GM12865 (cell line): Measurements from ENCODE around the gene PRM3.

Experiments
- DNase-seq: peaks from one replicate; pipeline ENCODE4 v3.0.0; 2010; ENCODE audit warnings: low read depth
- H3K4me3 ChIP-seq: 2 replicates; pipeline ENCODE4 v1.5.1; 2011; ENCODE audit warnings: mild to moderate bottlenecking, low read depth, low read length, control low read depth
- TF ChIP-seq, protein P1 (sequence below): IDR thresholded peaks from 2 replicates; pipeline ENCODE4 v1.5.1; 2011; ENCODE audit warnings: low read length, control low read depth, low read depth, inconsistent platforms; ENCODE audit not compliant: insufficient read depth; ENCODE audit errors: missing control alignments

The PRM3 gene

DNA sequence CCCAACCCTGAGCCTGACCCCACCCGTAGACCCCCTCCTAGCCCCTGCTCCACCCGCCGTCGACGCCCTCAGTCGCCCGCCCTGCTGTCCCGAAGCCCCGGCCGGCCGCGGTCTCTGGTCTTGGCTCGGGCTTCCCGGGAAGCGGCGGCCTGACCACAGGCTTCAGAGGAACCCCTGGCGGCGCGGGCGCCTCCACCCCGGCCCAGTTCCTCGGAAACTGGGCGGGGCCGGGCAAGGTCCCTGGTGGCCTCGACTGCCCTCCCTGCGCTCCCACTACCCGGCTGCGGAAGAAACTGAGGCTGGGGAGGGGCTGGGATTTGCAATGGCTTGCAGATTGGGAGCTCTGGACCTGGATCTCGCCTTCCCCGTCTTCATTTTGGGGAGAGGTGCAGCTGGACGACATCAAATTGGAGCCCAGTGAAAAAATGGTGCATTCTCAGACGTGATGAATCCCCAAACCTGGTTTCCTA lies 16.7 kb downstream of the PRM3 start:
- TF ChIP-seq, protein P1, sequence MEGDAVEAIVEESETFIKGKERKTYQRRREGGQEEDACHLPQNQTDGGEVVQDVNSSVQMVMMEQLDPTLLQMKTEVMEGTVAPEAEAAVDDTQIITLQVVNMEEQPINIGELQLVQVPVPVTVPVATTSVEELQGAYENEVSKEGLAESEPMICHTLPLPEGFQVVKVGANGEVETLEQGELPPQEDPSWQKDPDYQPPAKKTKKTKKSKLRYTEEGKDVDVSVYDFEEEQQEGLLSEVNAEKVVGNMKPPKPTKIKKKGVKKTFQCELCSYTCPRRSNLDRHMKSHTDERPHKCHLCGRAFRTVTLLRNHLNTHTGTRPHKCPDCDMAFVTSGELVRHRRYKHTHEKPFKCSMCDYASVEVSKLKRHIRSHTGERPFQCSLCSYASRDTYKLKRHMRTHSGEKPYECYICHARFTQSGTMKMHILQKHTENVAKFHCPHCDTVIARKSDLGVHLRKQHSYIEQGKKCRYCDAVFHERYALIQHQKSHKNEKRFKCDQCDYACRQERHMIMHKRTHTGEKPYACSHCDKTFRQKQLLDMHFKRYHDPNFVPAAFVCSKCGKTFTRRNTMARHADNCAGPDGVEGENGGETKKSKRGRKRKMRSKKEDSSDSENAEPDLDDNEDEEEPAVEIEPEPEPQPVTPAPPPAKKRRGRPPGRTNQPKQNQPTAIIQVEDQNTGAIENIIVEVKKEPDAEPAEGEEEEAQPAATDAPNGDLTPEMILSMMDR = no peak
- peak overlapping the region; percentile 61 for H3K4me3 ChIP-seq
- DNase-seq = no peak

DNA sequence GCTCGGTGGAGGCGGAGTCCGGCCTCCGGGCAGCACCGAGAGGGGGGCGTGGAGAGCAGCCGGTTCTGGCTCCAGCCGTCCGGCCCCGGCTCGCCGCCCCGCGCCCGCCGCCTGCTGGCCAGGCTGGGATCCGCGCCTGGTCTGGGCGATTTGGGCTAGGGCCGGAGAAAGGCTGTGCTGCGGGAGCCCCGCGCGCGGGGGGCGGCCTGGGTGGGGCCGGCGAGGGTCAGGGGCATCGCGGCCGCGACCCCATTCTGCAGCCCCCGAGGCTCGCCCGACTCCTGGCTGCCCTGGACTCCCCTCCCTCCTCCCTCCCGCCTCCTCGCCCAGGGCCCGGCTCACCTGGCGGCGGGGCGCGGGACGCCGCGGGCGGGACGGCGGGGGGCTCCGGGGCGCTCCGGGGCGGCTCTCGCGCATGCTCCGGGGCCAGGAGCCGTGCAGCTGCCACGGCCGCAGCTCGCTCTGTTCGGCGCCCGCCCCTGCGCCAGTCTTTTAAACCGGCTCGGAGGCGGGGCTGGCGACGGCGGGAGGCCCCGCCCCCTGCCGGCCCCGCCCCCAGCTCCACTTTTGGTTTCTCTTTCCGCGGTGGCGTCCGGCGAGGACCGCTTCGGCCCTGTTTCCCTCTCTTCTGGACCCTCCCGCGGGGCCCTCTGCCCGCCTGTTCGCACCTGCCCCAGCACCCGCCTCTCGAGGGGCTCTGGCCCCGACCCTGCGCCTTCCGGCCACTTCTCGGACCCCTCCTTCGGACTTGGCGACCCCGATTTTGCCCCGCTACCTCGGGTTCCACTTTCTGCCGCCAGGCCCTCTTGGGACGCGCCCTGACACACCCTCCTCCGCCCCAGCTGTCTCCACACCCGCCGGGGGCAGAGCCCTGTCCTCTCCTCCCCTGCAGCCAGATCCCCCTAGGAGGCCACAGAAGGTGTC lies 17.4 kb downstream of the PRM3 start, which contains the start of gene SOCS1:
TSS of gene SOCS1 (minus strand) at position 468 of the 924 bp plus-strand sequence. CDS start 726 bp downstream, outside the sequence.
- TF ChIP-seq, protein P1 = peak; percentile 82

DNA sequence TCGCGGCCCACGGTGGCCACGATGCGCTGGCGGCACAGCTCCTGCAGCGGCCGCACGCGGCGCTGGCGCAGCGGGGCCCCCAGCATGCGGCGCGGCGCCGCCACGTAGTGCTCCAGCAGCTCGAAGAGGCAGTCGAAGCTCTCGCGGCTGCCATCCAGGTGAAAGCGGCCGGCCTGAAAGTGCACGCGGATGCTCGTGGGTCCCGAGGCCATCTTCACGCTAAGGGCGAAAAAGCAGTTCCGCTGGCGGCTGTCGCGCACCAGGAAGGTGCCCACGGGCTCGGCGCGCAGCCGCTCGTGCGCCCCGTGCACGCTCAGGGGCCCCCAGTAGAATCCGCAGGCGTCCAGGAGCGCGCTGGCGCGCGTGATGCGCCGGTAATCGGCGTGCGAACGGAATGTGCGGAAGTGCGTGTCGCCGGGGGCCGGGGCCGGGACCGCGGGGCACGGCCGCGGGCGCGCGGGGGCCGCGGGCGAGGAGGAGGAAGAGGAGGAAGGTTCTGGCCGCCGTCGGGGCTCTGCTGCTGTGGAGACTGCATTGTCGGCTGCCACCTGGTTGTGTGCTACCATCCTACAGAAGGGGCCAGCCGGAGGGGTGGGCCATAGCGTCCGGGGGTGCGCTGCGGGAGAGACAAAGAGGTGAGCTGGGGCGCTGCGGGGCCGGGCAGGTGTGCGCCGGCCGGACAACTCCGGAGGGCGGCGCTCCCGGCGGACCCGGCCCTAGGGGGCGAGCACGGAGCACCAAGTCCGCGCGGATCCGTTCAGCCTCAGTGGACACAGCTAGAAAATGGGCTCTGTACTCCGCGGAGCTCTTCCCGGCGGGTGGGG lies 18.3 kb downstream of the PRM3 start:
- peak overlapping the region; percentile 68 for H3K4me3 ChIP-seq
- TF ChIP-seq, protein P1 = peak; percentile 28
- peak; percentile 83 for DNase-seq

More for the DNA sequence above, 17.4 kb downstream of the PRM3 start, which contains the start of gene SOCS1:
- peak; percentile 95 for DNase-seq
- H3K4me3 ChIP-seq = peak within 1 kb of the TSS; percentile 68

DNA sequence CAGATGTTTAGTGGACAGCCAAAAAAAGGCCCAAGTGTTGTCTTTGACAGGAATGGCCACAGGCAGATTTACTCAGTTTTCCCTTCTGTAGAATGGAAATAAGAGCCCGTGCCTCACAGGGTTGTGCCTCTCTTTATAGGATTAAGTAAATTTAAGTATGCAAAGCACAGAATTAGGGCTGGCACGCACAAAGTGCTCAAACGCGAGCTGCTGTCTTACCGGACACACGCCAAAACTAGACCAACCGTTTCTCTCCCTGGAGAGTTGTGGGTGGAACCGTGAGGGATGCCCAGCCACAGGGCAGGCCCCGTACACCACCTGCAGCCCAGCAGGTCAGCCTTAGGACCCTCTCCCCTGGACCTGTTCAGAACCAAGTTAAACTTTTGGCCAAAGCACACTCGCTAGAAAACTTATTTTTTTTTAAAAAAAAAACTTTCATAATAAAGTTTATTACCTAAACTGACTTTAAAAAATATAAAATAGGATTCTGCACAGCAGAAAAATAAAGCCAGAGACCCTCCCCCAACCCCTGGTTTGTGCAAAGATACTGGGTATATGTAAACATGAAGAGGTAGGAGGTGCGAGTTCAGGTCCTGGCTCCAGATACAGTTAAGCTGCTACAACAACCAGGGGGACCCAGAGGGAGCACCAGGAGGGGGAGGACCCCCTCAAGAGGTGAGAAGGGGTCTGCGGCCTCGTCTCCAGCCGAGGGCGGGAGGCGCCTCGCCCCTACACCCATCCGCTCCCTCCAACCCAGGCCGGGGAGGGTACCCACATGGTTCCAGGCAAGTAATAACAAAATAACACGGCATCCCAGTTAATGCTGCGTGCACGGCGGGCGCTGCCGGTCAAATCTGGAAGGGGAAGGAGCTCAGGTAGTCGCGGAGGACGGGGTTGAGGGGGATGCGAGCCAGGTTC lies 19.2 kb downstream of the PRM3 start:
- peak; percentile 76 for DNase-seq
- TF ChIP-seq, protein P1 = no peak

DNA sequence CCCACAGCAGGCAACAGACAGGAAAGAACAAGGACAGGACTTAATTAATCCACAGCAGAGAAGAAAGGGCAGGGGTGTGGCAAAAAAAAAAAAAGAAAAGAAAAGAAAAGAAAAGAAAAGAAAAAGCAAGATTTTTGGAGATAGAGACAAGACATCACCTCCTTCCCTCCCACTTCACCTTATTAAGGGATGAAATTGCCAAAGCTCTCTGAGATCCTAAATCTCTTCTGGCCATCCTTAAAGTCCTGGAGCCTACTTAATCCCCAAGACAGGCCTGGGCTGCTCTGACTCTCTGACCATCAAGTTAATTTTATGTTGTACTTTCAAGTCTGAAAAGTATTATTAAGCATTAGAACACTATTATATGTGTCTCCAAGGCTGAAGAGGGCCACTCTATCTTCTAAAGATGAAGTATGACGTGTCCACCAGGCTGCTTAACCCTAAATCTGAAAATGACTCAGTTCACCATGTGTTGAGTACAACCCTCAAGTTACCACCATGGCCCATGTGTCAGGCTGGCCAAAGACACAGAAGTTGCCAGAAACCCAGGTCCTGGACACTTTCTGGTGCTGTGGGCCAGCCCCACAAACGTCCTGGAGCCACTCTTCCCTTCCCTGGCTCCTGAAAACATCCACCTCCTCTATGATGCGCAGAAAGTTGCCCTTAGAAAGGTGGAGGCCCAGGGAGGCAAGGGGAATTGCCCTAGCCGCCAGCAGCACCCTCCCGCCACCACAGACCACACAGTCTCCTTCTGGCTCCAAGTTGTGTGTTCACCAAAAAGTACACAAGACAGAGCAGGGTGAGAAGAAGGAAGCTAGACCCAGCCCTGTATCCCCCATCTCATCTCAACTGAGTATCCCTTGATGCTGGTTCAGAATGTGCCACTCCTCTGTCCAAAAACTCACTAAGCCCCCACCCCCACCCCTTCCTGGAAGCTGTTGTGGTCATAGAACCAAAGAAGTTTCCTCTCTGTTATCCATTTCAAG lies 20.1 kb downstream of the PRM3 start:
- H3K4me3 ChIP-seq = peak overlapping the region; percentile 68
- TF ChIP-seq, protein P1 = no peak
- DNase-seq = peak; percentile 64

More for the DNA sequence above, 19.2 kb downstream of the PRM3 start:
- peak overlapping the region; percentile 68 for H3K4me3 ChIP-seq
